ENCODE data around the gene ACTR2. TPM values are rescaled to one million over a fixed set of nuclear protein-coding genes. Genes with fewer than 3 reads are reported as not detected.

ACTR2 gene
- total RNA-seq, 1 experiment from 2014 or later = 160 TPM

- H3K36me3 Mint-ChIP-seq = peaks cover 26% of the 10 kb centered on the region
Observed at GRCh38 chr2:65311596-65311995, 84.0 kb downstream of the ACTR2 start.

More at GRCh38 chr2:65311596-65311995, 84.0 kb downstream of the ACTR2 start:
- Mint-ChIP-seq H3K4me3 (no peak overlapping the region), H3K4me1 (no peaks in the 10 kb centered on the region), H3K27ac (no peak overlapping the region), H3K27me3 (ENCODE audit: low read depth) (no peaks in the 10 kb centered on the region), H3K9me3 (no peaks in the 10 kb centered on the region)
- TF ChIP-seq, protein P1, sequence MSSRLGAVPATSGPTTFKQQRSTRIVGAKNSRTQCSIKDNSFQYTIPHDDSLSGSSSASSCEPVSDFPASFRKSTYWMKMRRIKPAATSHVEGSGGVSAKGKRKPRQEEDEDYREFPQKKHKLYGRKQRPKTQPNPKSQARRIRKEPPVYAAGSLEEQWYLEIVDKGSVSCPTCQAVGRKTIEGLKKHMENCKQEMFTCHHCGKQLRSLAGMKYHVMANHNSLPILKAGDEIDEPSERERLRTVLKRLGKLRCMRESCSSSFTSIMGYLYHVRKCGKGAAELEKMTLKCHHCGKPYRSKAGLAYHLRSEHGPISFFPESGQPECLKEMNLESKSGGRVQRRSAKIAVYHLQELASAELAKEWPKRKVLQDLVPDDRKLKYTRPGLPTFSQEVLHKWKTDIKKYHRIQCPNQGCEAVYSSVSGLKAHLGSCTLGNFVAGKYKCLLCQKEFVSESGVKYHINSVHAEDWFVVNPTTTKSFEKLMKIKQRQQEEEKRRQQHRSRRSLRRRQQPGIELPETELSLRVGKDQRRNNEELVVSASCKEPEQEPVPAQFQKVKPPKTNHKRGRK (CRISPR knock-in tag; IDR thresholded peaks at IDR 0.05; ENCODE audit: borderline replicate concordance) = no peak
- TF ChIP-seq SOX15 (CRISPR knock-in tag; IDR thresholded peaks at IDR 0.05) = no peak
- no peak for TF ChIP-seq ELF4 (CRISPR knock-in tag; IDR thresholded peaks at IDR 0.05; ENCODE audit: low read depth)
- TF ChIP-seq, protein P2, sequence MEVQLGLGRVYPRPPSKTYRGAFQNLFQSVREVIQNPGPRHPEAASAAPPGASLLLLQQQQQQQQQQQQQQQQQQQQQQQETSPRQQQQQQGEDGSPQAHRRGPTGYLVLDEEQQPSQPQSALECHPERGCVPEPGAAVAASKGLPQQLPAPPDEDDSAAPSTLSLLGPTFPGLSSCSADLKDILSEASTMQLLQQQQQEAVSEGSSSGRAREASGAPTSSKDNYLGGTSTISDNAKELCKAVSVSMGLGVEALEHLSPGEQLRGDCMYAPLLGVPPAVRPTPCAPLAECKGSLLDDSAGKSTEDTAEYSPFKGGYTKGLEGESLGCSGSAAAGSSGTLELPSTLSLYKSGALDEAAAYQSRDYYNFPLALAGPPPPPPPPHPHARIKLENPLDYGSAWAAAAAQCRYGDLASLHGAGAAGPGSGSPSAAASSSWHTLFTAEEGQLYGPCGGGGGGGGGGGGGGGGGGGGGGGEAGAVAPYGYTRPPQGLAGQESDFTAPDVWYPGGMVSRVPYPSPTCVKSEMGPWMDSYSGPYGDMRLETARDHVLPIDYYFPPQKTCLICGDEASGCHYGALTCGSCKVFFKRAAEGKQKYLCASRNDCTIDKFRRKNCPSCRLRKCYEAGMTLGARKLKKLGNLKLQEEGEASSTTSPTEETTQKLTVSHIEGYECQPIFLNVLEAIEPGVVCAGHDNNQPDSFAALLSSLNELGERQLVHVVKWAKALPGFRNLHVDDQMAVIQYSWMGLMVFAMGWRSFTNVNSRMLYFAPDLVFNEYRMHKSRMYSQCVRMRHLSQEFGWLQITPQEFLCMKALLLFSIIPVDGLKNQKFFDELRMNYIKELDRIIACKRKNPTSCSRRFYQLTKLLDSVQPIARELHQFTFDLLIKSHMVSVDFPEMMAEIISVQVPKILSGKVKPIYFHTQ (CRISPR knock-in tag; IDR thresholded peaks at IDR 0.05) = no peak
- TF ChIP-seq FOXK1 (CRISPR knock-in tag; IDR thresholded peaks at IDR 0.05) = no peak
- TF ChIP-seq STAT6 (CRISPR knock-in tag; conservative IDR thresholded peaks at IDR 0.05; ENCODE audit: low read depth) = no peak
- TF ChIP-seq PRDM15 (CRISPR knock-in tag; IDR thresholded peaks at IDR 0.05) = no peak
- TF ChIP-seq RELA (CRISPR knock-in tag; IDR thresholded peaks at IDR 0.05; ENCODE audit: borderline replicate concordance) = no peak
- no peak for TF ChIP-seq ZNF423 (CRISPR knock-in tag; IDR thresholded peaks at IDR 0.05)
- TF ChIP-seq NFYB (CRISPR knock-in tag; conservative IDR thresholded peaks at IDR 0.05; ENCODE audit: low read depth) = no peak
- no peak for TF ChIP-seq E2F1 (CRISPR knock-in tag; IDR thresholded peaks at IDR 0.05)
- TF ChIP-seq ATF6 (CRISPR knock-in tag; IDR thresholded peaks at IDR 0.05) = no peak
- no peak for TF ChIP-seq NR3C1 (CRISPR knock-in tag; conservative IDR thresholded peaks at IDR 0.05; ENCODE audit: low read depth)
- no peak for TF ChIP-seq MAX (CRISPR knock-in tag; IDR thresholded peaks at IDR 0.05)
- TF ChIP-seq, protein P3, sequence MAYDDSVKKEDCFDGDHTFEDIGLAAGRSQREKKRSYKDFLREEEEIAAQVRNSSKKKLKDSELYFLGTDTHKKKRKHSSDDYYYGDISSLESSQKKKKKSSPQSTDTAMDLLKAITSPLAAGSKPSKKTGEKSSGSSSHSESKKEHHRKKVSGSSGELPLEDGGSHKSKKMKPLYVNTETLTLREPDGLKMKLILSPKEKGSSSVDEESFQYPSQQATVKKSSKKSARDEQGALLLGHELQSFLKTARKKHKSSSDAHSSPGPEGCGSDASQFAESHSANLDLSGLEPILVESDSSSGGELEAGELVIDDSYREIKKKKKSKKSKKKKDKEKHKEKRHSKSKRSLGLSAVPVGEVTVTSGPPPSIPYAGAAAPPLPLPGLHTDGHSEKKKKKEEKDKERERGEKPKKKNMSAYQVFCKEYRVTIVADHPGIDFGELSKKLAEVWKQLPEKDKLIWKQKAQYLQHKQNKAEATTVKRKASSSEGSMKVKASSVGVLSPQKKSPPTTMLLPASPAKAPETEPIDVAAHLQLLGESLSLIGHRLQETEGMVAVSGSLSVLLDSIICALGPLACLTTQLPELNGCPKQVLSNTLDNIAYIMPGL (CRISPR knock-in tag; IDR thresholded peaks at IDR 0.05) = no peak
- ChIA-PET CTCF (interaction anchor here (2.0 kb wide), 1 partner anchor 9 kb away, joined by 6 read pairs; no protein-coding TSS in a partner anchor), POLR2A (no interaction called here)
- no peak for ATAC-seq
- no peak for DNase-seq (ENCODE audit: low spot score)

Measured in WTC11 (cell line).